ENCODE results near the gene CDS1.
A peak's percentile ranks its signal among the peaks of the same experiment; 100 is the strongest.
"Not testable (repeated sequence)": the region's sequence is repeated elsewhere in the genome, so short reads cannot be mapped to it uniquely, and the experiment has no call there.

The CDS1 gene

DNA sequence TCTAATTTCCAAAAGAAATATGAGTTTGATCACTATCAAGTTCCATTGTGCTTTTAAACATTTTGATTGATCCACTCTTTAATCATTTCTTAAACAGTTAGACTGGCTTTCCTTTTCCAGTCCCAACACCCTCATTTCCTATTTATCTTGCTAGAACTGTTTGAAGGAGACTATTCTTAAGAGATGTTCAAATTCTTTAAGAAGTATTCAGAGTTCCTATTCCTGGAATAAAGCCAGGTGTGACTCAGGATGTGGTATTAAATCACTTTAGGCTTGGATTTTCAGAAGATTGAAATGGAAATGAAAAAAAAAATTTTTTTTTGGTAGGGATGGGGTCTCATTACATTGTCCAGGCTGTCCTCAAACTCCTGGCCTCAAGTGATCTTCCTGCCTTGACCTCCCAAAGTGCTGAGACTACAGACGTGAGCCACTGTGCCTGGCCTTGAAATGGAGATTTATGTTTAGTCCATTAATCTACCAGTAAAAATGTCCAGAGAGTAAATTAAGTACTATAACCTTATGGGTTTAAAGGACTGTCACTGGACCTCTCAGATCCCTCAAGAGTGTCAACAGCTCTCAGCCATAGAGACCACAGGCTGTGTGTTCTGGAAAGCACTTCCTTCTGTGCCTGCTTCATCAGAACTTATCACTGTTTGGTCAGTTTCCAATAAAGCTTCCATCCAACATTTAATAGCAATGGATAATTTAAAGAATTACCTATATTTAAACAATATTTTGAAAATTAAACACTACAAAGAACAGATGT lies 90.7 kb downstream of the CDS1 start:
- POLR2A ChIA-PET (ENCODE audit: low non-redundant PET), result no interaction called here

GRCh38 chr4:84677093-84677492 lies 94.2 kb downstream of the CDS1 start:
- ChIA-PET CTCF (no interaction called here), POLR2A (ENCODE audit: low non-redundant PET) (no interaction called here)
- TF ChIP-seq CTCF (conservative IDR thresholded peaks at IDR 0.05; ENCODE audit: low read depth), result no peak
- 0 out of 2 replicates have a peak overlapping the region, but pooled peaks have one; percentile 23 for H3K27ac ChIP-seq
- no peak for DNase-seq (ENCODE audit: low spot score)

More for the DNA sequence above, 90.7 kb downstream of the CDS1 start:
- peak overlapping the region; percentile 50 for H3K27ac ChIP-seq
- peak; percentile 76 for DNase-seq (ENCODE audit: low spot score)
- CTCF ChIA-PET, result interaction anchor here (0.6 kb wide), 1 partner anchor 1783 kb away, joined by 3 read pairs; no protein-coding TSS in a partner anchor
- no peak for TF ChIP-seq CTCF (conservative IDR thresholded peaks at IDR 0.05; ENCODE audit: low read depth)

DNA sequence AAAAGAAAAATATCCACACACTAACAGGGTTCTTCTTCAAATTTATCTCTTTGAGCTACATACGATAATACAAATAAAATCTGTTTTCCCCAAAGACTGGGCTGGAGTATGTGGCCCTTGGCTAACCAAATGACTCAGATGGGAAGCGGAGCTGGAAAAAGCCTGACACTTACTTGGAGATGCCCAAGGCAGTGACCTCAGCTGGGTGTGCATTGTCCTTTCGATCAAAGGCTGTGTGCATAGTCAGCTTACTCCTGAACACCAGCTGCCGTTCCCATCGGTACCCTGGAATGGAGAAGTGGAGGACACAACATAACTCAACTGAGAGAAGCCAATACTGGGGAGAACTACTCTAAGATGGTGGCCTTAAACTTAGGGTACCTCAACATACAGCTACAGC lies 95.1 kb downstream of the CDS1 start:
- no peak for TF ChIP-seq CTCF (conservative IDR thresholded peaks at IDR 0.05; ENCODE audit: low read depth)
- no peak for DNase-seq (ENCODE audit: low spot score)
- no peak overlapping the region for H3K27ac ChIP-seq
- CTCF ChIA-PET, result interaction anchor here (0.6 kb wide), 1 partner anchor 73 kb away, joined by 3 read pairs; no protein-coding TSS in a partner anchor
- POLR2A ChIA-PET (ENCODE audit: low non-redundant PET), result no interaction called here

DNA sequence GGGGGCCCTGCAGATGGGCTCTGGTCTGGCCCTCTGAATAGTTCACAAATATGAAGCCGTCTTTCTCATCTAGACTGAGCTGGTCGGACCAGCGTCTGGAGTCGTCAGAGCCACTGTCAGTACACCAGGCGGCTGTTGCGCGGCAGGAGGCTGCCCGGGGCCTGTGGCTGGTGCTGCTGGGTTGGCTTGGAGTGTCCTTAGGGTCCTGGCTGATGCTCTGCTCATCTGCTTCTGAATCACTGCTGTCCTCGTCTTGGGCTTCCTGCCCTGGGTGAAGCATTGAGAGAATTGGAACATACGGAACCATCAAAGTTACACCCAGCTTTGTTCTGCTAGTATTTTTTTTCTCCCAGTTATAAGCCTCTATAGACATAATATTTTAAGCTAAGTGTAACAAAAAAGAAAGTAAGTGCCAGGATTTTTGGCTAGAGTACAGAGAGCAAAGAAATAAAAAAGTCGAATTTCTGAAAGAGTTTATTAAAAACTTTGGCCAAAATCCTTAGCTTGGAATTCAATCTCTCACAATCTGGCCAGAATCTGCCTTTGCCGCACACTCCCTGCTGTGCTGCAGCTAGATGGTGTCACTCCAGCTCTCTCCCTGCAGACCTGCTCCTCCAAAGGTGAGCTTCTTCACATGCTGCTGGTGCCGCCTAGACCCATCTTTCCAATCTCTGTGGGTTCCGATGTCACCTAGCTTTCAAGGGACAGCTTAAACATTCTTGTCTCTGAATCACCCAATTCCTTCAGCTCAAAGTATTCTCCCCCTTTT lies 96.2 kb downstream of the CDS1 start:
- CTCF ChIA-PET, result interaction anchor here (0.7 to 0.8 kb wide), 2 partner anchors 36 to 400 kb away, joined by 3 read pairs; no protein-coding TSS in a partner anchor
- no peak for DNase-seq (ENCODE audit: low spot score)
- no peak for TF ChIP-seq CTCF (conservative IDR thresholded peaks at IDR 0.05; ENCODE audit: low read depth)
- POLR2A ChIA-PET (ENCODE audit: low non-redundant PET), result no interaction called here
- no peak overlapping the region for H3K27ac ChIP-seq

DNA sequence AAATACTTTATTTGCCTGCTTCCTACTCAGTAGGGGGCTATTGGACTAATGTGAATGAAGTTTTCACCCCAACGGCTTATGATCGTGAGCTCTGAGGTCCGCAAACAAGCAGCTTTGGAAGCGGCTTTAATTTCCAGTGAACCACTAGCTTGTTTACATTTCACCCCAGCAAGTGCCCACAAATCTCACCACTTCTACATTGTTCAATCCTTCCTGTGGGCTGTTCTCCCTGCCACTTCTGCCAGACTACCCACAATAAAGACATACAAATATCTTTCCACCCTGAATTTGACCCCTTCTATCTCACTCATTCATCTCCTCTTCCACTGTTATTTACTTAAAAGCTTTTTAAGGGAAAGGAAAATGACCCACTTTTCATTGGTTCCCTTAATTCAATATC lies 98.0 kb downstream of the CDS1 start:
- no peak for TF ChIP-seq CTCF (conservative IDR thresholded peaks at IDR 0.05; ENCODE audit: low read depth)
- CTCF ChIA-PET, result no interaction called here
- DNase-seq (ENCODE audit: low spot score), result no peak
- POLR2A ChIA-PET (ENCODE audit: low non-redundant PET), result no interaction called here
- no peak overlapping the region for H3K27ac ChIP-seq

GRCh38 chr4:84681486-84682274 lies 98.8 kb downstream of the CDS1 start:
- H3K27ac ChIP-seq, result no peak overlapping the region
- no peak for TF ChIP-seq CTCF (conservative IDR thresholded peaks at IDR 0.05; ENCODE audit: low read depth)
- CTCF ChIA-PET, result interaction anchor here (0.7 kb wide), 1 partner anchor 74 kb away, joined by 3 read pairs; no protein-coding TSS in a partner anchor
- peak; percentile 9 for DNase-seq (ENCODE audit: low spot score)
- POLR2A ChIA-PET (ENCODE audit: low non-redundant PET), result no interaction called here

DNA sequence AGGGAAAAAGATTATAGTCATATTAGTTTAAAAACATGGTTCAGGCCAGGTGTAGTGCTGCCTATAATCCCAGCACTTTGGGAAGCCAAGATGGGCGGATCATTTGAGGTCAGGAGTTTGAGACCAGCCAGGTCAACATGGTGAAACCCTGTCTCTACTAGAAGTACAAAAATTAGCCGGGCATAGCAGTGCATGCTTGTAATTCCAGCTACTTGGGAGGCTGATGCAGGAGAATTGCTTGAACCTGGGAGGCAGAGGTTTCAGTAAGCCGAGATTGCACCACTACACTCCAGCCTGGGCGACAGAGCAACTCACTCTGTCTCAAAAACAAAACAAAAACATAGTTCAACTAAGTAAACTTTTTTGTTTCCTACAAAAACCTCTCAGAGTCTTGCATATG lies 99.7 kb downstream of the CDS1 start:
- POLR2A ChIA-PET (ENCODE audit: low non-redundant PET); H3K27ac ChIP-seq: not testable (repeated sequence)

More for the DNA sequence above, 99.7 kb downstream of the CDS1 start:
- CTCF ChIA-PET; DNase-seq (ENCODE audit: low spot score): not testable (repeated sequence)
